ENCODE data around the gene MX1. TPM values are rescaled to one million over a fixed set of nuclear protein-coding genes. Genes with fewer than 3 reads are reported as not detected.

Gene MX1
- total RNA-seq, 1 donor from 2014 or later, result 36.9 TPM

GRCh38 chr21:41494242-41494641 lies 68.2 kb downstream of the MX1 start:
- no peak for ATAC-seq

GRCh38 chr21:41497008-41497407 lies 71.0 kb downstream of the MX1 start:
- ATAC-seq, result no peak

- ATAC-seq, result no peak
Observed at GRCh38 chr21:41497788-41498187, 71.7 kb downstream of the MX1 start.

GRCh38 chr21:41499920-41500319 lies 73.9 kb downstream of the MX1 start:
- ATAC-seq, result no peak

GRCh38 chr21:41500363-41500762 lies 74.3 kb downstream of the MX1 start:
- peak; percentile 58 for ATAC-seq

- no peak for ATAC-seq
Observed at GRCh38 chr21:41500931-41501381, 74.9 kb downstream of the MX1 start.

- ATAC-seq, result peak; percentile 55
Observed at GRCh38 chr21:41501919-41502318, 75.9 kb downstream of the MX1 start.

- ATAC-seq, result no peak
Observed at GRCh38 chr21:41503331-41503730, 77.3 kb downstream of the MX1 start.

GRCh38 chr21:41504030-41504429 lies 78.0 kb downstream of the MX1 start:
- ATAC-seq, result no peak

- ATAC-seq, result no peak
Observed at GRCh38 chr21:41506005-41506594, 80.1 kb downstream of the MX1 start.

GRCh38 chr21:41506611-41507520 lies 80.8 kb downstream of the MX1 start:
- ATAC-seq, result peak; percentile 51

- ATAC-seq, result peak; percentile 72
Observed at GRCh38 chr21:41507521-41508414, 81.7 kb downstream of the MX1 start, which contains the start of gene TMPRSS2. TMPRSS2 (minus strand) TSS chr21:41508158; CDS start chr21:41498133, 10,025 bp downstream.

GRCh38 chr21:41508415-41509144 lies 82.5 kb downstream of the MX1 start:
- peak; percentile 9 for ATAC-seq

Other genes starting within 250 kb of the MX1 start
- 23.3 TPM for gene FAM3B, start 109.4 kb upstream of the MX1 start, total RNA-seq
- gene MX2, start 64.2 kb upstream of the MX1 start, total RNA-seq, result 4.2 TPM
- gene TMPRSS2, start 81.9 kb downstream of the MX1 start, total RNA-seq, result 41.6 TPM

All from esophagus mucosa (tissue), 1 donor.